ENCODE data around the gene FAHD1. TPM values are rescaled to one million over a fixed set of nuclear protein-coding genes. Genes with fewer than 3 reads are reported as not detected.

The FAHD1 gene
- polyA plus RNA-seq, 3 donors: 7.5 to 24.9 (median 17.3) TPM

DNA sequence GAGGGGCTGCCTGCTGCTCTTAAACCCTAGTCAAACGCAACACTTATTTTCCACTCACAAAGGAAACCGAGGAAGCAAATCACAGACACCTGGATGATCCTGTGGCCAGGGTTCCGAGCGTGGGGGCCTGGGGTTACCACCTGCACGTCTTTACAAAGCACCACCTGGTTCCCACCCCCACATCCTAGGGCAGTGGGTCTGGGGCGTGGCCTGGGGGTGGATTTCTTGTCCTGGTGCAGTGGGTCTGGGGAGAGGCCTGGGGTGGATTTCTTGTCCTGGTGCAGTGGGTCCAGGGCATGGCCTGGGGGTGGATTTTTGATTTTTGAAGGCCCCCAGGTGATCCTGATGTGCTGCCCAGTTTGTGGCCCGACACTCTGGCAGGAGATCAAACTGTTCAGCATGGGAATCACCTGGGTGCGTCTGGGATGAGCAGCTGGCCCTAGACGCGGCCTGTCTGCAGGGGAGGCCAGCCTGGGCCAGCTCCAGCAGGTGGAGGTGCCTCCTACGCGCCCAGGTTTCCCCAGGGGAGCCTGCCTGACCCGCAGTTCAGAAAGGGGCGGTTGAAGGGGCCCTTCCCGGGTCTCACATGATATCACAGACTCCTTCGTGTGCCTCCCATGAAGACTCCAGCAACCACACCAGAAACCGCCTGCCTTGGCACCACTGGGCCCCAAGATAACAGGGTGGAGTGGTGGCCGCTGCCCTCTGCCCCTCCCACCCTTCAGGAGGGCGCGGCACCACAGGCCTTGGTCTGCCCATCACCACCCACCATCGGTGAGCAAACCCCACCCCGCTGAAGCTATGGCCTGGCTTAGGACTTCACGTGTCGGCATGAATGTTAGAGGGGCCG lies 6.7 kb upstream of the FAHD1 start:
- no peak for DNase-seq
- no peaks in the 10 kb centered on the region for H3K9me3 Mint-ChIP-seq
- peaks cover 3 to 5% of the 10 kb centered on the region in 2 donors for H3K4me1 ChIP-seq (ENCODE audit: control insufficient read depth in 1 of 2, insufficient read depth in 2 of 2, low read length in 2 of 2)
- H3K36me3 Mint-ChIP-seq: peaks cover 38 to 82% of the 10 kb centered on the region in 2 donors
- peaks cover 60% of the 10 kb centered on the region for H4K20me1 ChIP-seq (ENCODE audit: insufficient read depth, low read length)
- H3K9ac ChIP-seq (ENCODE audit: insufficient read depth, low read length, poor library complexity, severe bottlenecking): no peak overlapping the region
- no peaks in the 10 kb centered on the region for H3K27me3 Mint-ChIP-seq (ENCODE audit: low read depth in 3 of 3)
- no peak overlapping the region for H3K4me3 Mint-ChIP-seq
- no peaks in the 10 kb centered on the region for H3K9me3 ChIP-seq (replicated peaks in 1 of 2; ENCODE audit: control insufficient read depth in 1 of 2, insufficient read depth in 1 of 2, low read length in 2 of 2)
- peaks cover 7% of the 10 kb centered on the region for H3K4me1 Mint-ChIP-seq
- no peaks in the 10 kb centered on the region for H3K27me3 ChIP-seq (ENCODE audit: control insufficient read depth in 2 of 2, insufficient read depth in 2 of 2, low read length in 2 of 2)
- intact Hi-C loops (cut with micrococcal nuclease): no loop called here
- peaks cover 28% of the 10 kb centered on the region for H3K79me2 ChIP-seq (ENCODE audit: insufficient read depth, low read length)
- TF ChIP-seq, protein P1, sequence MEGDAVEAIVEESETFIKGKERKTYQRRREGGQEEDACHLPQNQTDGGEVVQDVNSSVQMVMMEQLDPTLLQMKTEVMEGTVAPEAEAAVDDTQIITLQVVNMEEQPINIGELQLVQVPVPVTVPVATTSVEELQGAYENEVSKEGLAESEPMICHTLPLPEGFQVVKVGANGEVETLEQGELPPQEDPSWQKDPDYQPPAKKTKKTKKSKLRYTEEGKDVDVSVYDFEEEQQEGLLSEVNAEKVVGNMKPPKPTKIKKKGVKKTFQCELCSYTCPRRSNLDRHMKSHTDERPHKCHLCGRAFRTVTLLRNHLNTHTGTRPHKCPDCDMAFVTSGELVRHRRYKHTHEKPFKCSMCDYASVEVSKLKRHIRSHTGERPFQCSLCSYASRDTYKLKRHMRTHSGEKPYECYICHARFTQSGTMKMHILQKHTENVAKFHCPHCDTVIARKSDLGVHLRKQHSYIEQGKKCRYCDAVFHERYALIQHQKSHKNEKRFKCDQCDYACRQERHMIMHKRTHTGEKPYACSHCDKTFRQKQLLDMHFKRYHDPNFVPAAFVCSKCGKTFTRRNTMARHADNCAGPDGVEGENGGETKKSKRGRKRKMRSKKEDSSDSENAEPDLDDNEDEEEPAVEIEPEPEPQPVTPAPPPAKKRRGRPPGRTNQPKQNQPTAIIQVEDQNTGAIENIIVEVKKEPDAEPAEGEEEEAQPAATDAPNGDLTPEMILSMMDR (IDR thresholded peaks at IDR 0.05): no peak
- H3K36me3 ChIP-seq (replicated peaks in 1 of 2; ENCODE audit: control insufficient read depth in 1 of 2, insufficient read depth in 2 of 2, low read length in 2 of 2): peaks cover 69 to 74% of the 10 kb centered on the region in 2 donors
- H3K27ac ChIP-seq (ENCODE audit: low read depth in 1 of 2, low read length in 2 of 2): no peak overlapping the region
- H2AFZ ChIP-seq (ENCODE audit: insufficient read depth, low read depth, low read length, poor library complexity, severe bottlenecking): no peak overlapping the region
- no peak overlapping the region for H3K4me3 ChIP-seq (replicated peaks in 1 of 3; ENCODE audit: low read depth in 2 of 3, low read length in 3 of 3)
- peak overlapping the region in 1 of 7 donors; percentile 74 for H3K27ac Mint-ChIP-seq
- H3K4me2 ChIP-seq (replicated peaks; ENCODE audit: extremely low read depth, low read length, poor library complexity, severe bottlenecking): no peak overlapping the region
- WGBS (ENCODE audit: insufficient coverage): 96% methylated on average over 18 of the region's 25 CpGs

DNA sequence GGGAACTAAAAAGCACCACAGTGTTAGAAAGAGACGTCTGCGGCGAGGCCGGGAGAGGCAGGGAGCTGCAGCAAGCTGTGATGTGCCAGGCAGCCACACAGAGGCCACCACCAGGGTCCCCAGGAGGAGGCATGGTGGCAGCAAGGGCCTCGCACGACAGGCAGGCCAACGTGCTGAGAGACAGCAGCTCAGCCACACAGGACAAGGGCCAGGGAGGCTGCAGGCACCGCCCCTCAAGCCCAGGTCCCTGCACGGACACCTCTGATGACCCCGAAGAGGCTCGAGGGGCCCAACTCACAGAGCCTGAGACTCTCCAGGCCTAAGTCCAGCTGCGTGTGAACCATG lies 6.1 kb upstream of the FAHD1 start:
- Histone ChIP-seq H3K4me3 (replicated peaks in 1 of 3; ENCODE audit: low read depth in 2 of 3, low read length in 3 of 3) (no peak overlapping the region), H4K20me1 (ENCODE audit: insufficient read depth, low read length) (peaks cover 64% of the 10 kb centered on the region), H3K9me3 (replicated peaks in 1 of 2; ENCODE audit: control insufficient read depth in 1 of 2, insufficient read depth in 1 of 2, low read length in 2 of 2) (no peaks in the 10 kb centered on the region), H3K4me1 (ENCODE audit: control insufficient read depth in 1 of 2, insufficient read depth in 2 of 2, low read length in 2 of 2) (peaks cover 9 to 11% of the 10 kb centered on the region in 2 donors), H3K79me2 (ENCODE audit: insufficient read depth, low read length) (peaks cover 33% of the 10 kb centered on the region), H3K9ac (ENCODE audit: insufficient read depth, low read length, poor library complexity, severe bottlenecking) (no peak overlapping the region), H3K4me2 (replicated peaks; ENCODE audit: extremely low read depth, low read length, poor library complexity, severe bottlenecking) (no peak overlapping the region), H2AFZ (ENCODE audit: insufficient read depth, low read depth, low read length, poor library complexity, severe bottlenecking) (no peak overlapping the region), H3K36me3 (replicated peaks in 1 of 2; ENCODE audit: control insufficient read depth in 1 of 2, insufficient read depth in 2 of 2, low read length in 2 of 2) (peaks cover 66 to 70% of the 10 kb centered on the region in 2 donors), H3K27me3 (ENCODE audit: control insufficient read depth in 2 of 2, insufficient read depth in 2 of 2, low read length in 2 of 2) (no peaks in the 10 kb centered on the region), H3K27ac (ENCODE audit: low read depth in 1 of 2, low read length in 2 of 2) (no peak overlapping the region)
- intact Hi-C loops (cut with micrococcal nuclease): no loop called here
- peaks cover 13% of the 10 kb centered on the region for H3K4me1 Mint-ChIP-seq
- H3K9me3 Mint-ChIP-seq: no peaks in the 10 kb centered on the region
- DNase-seq: no peak
- H3K27ac Mint-ChIP-seq: peak overlapping the region in 1 of 7 donors; percentile 74
- TF ChIP-seq, protein P1 (IDR thresholded peaks at IDR 0.05): no peak
- WGBS (ENCODE audit: insufficient coverage): 99% methylated on average over 12 of the region's 12 CpGs
- no peaks in the 10 kb centered on the region for H3K27me3 Mint-ChIP-seq (ENCODE audit: low read depth in 3 of 3)
- no peak overlapping the region for H3K4me3 Mint-ChIP-seq
- peaks cover 34 to 76% of the 10 kb centered on the region in 2 donors for H3K36me3 Mint-ChIP-seq

Measured in CD14-positive monocyte (primary cell).